ENCODE measurements around the gene NR5A1.

NR5A1 gene

GRCh38 chr9:124498040-124498439 is 9.2 kb downstream of the NR5A1 start:
- FAIRE-seq: no peak

GRCh38 chr9:124497441-124497840 is 9.8 kb downstream of the NR5A1 start:
- FAIRE-seq: no peak

GRCh38 chr9:124496463-124496862 is 10.7 kb downstream of the NR5A1 start:
- no peak for FAIRE-seq

GRCh38 chr9:124496075-124496449 is 11.1 kb downstream of the NR5A1 start:
- no peak for FAIRE-seq

- FAIRE-seq: no peak
Measured at GRCh38 chr9:124495126-124496074, 11.8 kb downstream of the NR5A1 start.

GRCh38 chr9:124493794-124494479 is 13.3 kb downstream of the NR5A1 start:
- no peak for FAIRE-seq

- no peak for FAIRE-seq
Measured at GRCh38 chr9:124493218-124493617, 14.0 kb downstream of the NR5A1 start.

- no peak for FAIRE-seq
Measured at GRCh38 chr9:124492818-124493217, 14.4 kb downstream of the NR5A1 start.

- FAIRE-seq: no peak
Measured at GRCh38 chr9:124491049-124491975, 15.9 kb downstream of the NR5A1 start.

- no peak for FAIRE-seq
Measured at GRCh38 chr9:124490004-124490403, 17.2 kb downstream of the NR5A1 start.

GRCh38 chr9:124489222-124489621 is 18.0 kb downstream of the NR5A1 start:
- no peak for FAIRE-seq

- FAIRE-seq: no peak
Measured at GRCh38 chr9:124488641-124489210, 18.5 kb downstream of the NR5A1 start.

GRCh38 chr9:124487260-124488182 is 19.7 kb downstream of the NR5A1 start:
- FAIRE-seq: no peak

GRCh38 chr9:124486778-124487259 is 20.4 kb downstream of the NR5A1 start:
- FAIRE-seq: no peak

- FAIRE-seq: no peak
Measured at GRCh38 chr9:124485936-124486335, 21.3 kb downstream of the NR5A1 start.

- FAIRE-seq: no peak
Measured at GRCh38 chr9:124485201-124485600, 22.0 kb downstream of the NR5A1 start.

- no peak for FAIRE-seq
Measured at GRCh38 chr9:124483481-124483880, 23.7 kb downstream of the NR5A1 start.

- FAIRE-seq: no peak
Measured at GRCh38 chr9:124482431-124483031, 24.7 kb downstream of the NR5A1 start.

- no peak for FAIRE-seq
Measured at GRCh38 chr9:124481115-124481514, 26.1 kb downstream of the NR5A1 start.

- no peak for FAIRE-seq
Measured at GRCh38 chr9:124480621-124480981, 26.6 kb downstream of the NR5A1 start.
